Suprapubic skin (tissue), 4 donors: ENCODE results near the gene EYA2.

Source experiments
- POLR2A ChIP-seq, 2 donors: fragments of 450-650 bp; IDR thresholded peaks; one replicate each; pipeline ENCODE4 v1.6.1; 2017; ENCODE audit warnings: antibody characterized with exemption in 2 of 2, mild to moderate bottlenecking in 2 of 2, moderate library complexity in 2 of 2
- POLR2AphosphoS5 ChIP-seq, 3 donors: sonication (generic); formaldehyde crosslinking; IDR thresholded peaks; one replicate each; pipeline ENCODE4 v1.6.1; 2017; ENCODE audit warnings: antibody characterized with exemption in 3 of 3
- TF ChIP-seq, protein P1 (sequence below), 2 donors: fragments of 200-600 bp in 1 of 2; fragments of 450-650 bp in 1 of 2; sonication (generic) in 1 of 2; IDR thresholded peaks; one replicate each; pipeline ENCODE4 v1.5.1; 2016 to 2019; ENCODE audit warnings: antibody characterized with exemption in 2 of 2, mild to moderate bottlenecking in 1 of 2, moderate library complexity in 1 of 2

DNA sequence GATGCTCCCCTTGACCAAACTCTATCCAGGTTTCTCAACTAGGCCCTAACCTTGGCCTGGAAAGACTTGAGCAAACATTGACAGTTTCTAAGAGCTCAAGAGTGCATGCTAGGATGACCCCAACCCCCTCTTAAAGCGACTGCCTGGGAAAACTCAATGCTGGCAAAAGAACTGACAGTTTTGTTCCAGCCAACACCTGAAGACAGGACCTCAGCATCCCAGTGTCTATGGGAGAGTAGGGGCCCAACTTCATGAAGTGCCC, 341.9 kb downstream of the EYA2 start:
- TF ChIP-seq, protein P1, sequence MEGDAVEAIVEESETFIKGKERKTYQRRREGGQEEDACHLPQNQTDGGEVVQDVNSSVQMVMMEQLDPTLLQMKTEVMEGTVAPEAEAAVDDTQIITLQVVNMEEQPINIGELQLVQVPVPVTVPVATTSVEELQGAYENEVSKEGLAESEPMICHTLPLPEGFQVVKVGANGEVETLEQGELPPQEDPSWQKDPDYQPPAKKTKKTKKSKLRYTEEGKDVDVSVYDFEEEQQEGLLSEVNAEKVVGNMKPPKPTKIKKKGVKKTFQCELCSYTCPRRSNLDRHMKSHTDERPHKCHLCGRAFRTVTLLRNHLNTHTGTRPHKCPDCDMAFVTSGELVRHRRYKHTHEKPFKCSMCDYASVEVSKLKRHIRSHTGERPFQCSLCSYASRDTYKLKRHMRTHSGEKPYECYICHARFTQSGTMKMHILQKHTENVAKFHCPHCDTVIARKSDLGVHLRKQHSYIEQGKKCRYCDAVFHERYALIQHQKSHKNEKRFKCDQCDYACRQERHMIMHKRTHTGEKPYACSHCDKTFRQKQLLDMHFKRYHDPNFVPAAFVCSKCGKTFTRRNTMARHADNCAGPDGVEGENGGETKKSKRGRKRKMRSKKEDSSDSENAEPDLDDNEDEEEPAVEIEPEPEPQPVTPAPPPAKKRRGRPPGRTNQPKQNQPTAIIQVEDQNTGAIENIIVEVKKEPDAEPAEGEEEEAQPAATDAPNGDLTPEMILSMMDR (IDR thresholded peaks at IDR 0.05) = no peak
- no peak for TF ChIP-seq POLR2A (IDR thresholded peaks at IDR 0.05)
- no peak for TF ChIP-seq POLR2AphosphoS5 (IDR thresholded peaks at IDR 0.05)
